Activated CD4-positive, alpha-beta T cell treated with anti-CD3 and anti-CD28 coated beads for 1 hour (primary cell): ENCODE data around the gene PRKN.

Source experiments
- DNase-seq: peaks from one replicate; pipeline ENCODE4 v3.0.0-alpha.2; 2020

Gene PRKN

GRCh38 chr6:161626132-161626676, 1101.4 kb downstream of the PRKN start:
- no peak for DNase-seq

GRCh38 chr6:161624111-161624510, 1103.5 kb downstream of the PRKN start:
- DNase-seq = no peak

GRCh38 chr6:161622779-161623178, 1104.8 kb downstream of the PRKN start:
- DNase-seq = no peak

GRCh38 chr6:161618831-161619454, 1108.6 kb downstream of the PRKN start:
- no peak for DNase-seq

- no peak for DNase-seq
Measured at GRCh38 chr6:161613711-161614110, 1113.9 kb downstream of the PRKN start.

GRCh38 chr6:161608771-161609170, 1118.8 kb downstream of the PRKN start:
- no peak for DNase-seq

GRCh38 chr6:161607696-161608297, 1119.8 kb downstream of the PRKN start:
- DNase-seq = no peak

GRCh38 chr6:161602359-161602758, 1125.2 kb downstream of the PRKN start:
- no peak for DNase-seq

- DNase-seq = no peak
Measured at GRCh38 chr6:161598896-161599295, 1128.7 kb downstream of the PRKN start.

- no peak for DNase-seq
Measured at GRCh38 chr6:161596807-161597520, 1130.6 kb downstream of the PRKN start.

- DNase-seq = no peak
Measured at GRCh38 chr6:161594412-161594811, 1133.2 kb downstream of the PRKN start.

- DNase-seq = no peak
Measured at GRCh38 chr6:161590961-161591627, 1136.5 kb downstream of the PRKN start.

GRCh38 chr6:161586887-161587286, 1140.7 kb downstream of the PRKN start:
- no peak for DNase-seq

- no peak for DNase-seq
Measured at GRCh38 chr6:161584621-161585340, 1142.8 kb downstream of the PRKN start.

GRCh38 chr6:161584051-161584450, 1143.5 kb downstream of the PRKN start:
- no peak for DNase-seq

- DNase-seq = no peak
Measured at GRCh38 chr6:161583584-161583983, 1144.0 kb downstream of the PRKN start.

- no peak for DNase-seq
Measured at GRCh38 chr6:161578478-161578877, 1149.1 kb downstream of the PRKN start.

- no peak for DNase-seq
Measured at GRCh38 chr6:161575523-161576254, 1151.9 kb downstream of the PRKN start.

- DNase-seq = no peak
Measured at GRCh38 chr6:161568885-161569456, 1158.6 kb downstream of the PRKN start.

- DNase-seq = no peak
Measured at GRCh38 chr6:161564952-161565351, 1162.6 kb downstream of the PRKN start.

GRCh38 chr6:161561908-161562307, 1165.7 kb downstream of the PRKN start:
- no peak for DNase-seq
